GM21528 (cell line): ENCODE results near the gene PNPLA5.
"Not testable (repeated sequence)": the region's sequence is repeated elsewhere in the genome, so short reads cannot be mapped to it uniquely, and the experiment has no call there.

Experiments
- ATAC-seq: cut with Tn5 transposase; IDR thresholded peaks from one replicate; pipeline ENCODE4 v1.9.1; 2021; ENCODE audit warnings: mild to moderate bottlenecking, moderate library complexity; ENCODE audit not compliant: unreplicated experiment, low FRiP score

The PNPLA5 gene

DNA sequence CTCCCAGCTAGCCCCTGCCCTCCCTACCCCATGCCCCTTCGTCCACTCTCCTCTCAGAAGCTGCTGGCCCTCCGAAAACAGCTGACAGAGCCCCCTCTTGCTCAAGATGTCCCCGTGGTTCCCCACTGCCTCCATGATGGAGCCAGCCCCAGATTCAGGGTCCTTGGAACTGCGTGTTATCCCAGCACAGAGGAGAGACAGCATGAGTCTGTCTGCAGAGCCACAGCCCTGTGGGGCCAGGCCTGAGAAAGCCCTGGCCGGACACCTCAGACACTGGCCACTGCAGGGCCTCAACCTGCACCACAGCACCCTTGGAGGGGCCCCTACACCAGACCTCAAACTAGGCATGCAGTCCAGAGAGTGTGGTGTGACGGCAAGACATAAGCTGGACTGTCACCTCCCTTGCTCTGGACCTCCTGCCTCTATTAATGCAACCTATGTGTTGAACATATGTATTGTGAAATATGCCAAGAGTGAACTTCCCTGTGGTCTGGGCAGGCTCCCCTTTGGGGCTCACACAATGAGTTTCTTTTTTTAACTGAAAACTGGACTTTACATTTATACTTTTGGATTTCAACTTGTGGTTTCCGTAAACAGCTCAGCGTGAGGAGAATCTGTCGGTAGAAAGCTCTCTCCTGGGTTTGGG, 9.6 kb downstream of the PNPLA5 start:
- no peak for ATAC-seq

DNA sequence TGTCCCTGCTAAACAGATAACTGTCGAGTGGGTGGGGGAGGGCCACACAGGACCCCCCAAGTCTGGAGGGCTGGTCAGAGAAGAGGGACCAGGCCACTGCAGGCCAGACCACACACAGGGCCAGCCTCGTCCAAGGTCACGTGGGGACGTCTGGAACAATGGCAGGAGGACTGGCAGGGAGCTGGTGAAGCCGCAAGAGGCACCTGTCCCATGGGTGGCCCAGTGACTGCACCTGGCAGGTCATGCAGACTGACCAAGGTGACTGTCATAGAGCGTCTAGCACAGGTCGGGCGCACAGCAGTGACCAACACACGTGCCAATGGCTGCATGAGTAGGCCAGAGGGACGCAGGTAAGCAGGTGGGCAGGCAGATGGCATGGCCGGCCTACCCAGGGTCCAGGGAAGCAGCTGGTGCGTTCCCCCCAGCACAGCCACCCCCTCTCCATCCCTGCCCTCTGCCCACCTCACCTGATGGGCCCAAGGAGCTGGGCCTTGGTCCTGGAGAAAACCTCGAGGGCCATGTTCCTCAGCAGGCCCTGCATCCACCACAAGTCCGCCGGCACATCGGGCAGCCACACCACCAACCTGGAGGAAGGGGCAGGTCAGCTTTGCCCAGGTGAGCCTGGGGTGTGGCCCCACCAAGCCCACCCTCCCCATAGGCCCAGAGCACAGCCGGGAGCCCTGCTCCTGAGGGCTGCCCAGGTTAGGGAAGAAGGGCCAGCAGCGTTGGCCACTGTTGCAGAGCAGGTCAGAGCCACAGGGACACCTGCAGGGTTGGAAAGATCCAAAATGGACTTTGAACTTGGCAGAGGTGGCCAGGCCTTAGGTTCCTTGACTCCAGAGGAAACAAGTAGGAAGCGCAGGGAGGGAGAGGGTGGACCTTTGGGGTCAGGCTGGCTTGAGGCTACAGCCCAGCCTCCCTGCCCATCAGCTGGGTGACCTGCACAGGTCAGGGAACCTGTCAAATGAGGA, 10.4 kb downstream of the PNPLA5 start:
- no peak for ATAC-seq

GRCh38 chr22:43880541-43880991, 11.2 kb downstream of the PNPLA5 start:
- ATAC-seq: no peak

DNA sequence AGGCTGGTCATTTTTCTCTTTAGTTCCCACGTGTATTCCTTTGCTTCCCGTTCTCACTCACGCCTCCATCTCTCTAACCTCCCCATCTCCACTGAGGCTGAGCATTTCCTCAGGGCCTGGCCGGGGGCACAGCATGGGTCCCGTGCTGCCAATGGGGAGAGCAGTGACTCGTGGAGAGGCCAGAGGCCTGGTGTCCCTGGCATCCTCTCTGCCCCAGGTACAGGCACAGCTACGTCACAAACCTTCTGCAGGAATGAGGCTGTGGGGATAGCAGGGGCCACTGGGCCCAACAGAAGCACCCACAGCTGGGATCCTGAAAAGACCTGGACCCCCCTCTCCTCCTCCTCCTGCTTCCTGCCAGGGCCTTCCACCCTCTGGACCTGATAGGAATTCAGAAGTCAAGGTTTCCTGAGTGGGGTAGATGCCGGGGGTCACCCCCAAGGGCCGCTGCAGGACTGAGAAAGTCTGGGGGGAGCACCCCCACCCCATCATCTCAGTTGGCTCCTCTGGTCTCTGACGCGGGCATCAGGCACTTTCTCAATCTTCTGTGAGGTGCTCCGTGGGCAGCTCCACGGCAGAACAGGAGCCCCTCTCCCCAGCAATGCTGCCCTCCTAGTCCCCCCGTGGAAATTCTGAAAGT, 11.8 kb downstream of the PNPLA5 start:
- ATAC-seq: no peak

- ATAC-seq: no peak
These were observed 12.8 kb downstream of the PNPLA5 start for GRCh38 chr22:43878831-43879550.

- ATAC-seq: no peak
These were observed 13.6 kb downstream of the PNPLA5 start for GRCh38 chr22:43878079-43878795.

- ATAC-seq: no peak
These were observed 14.8 kb downstream of the PNPLA5 start for GRCh38 chr22:43876866-43877509.

- no peak for ATAC-seq
These were observed 22.0 kb downstream of the PNPLA5 start for GRCh38 chr22:43869799-43870198.

DNA sequence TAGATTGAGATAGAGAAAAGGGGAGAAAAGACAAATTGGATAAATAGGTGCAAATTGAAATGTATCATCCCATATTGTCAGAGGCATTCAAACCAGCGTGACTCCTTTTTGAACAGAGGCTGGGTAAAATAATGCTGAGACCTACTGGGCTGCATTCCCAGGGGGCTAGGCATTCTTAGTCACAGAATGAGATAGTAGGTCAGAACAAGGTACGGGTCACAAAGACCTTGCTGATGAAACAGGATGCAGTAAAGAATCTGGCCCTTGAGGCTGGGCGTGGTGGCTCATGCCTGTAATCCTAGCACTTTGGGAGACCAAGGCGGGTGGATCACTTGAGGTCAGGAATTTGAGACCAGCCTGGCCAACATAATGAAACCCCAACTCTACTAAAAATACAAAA, 22.8 kb downstream of the PNPLA5 start:
- not testable (repeated sequence) for ATAC-seq

- ATAC-seq: no peak
These were observed 23.8 kb downstream of the PNPLA5 start for GRCh38 chr22:43867839-43868635.

DNA sequence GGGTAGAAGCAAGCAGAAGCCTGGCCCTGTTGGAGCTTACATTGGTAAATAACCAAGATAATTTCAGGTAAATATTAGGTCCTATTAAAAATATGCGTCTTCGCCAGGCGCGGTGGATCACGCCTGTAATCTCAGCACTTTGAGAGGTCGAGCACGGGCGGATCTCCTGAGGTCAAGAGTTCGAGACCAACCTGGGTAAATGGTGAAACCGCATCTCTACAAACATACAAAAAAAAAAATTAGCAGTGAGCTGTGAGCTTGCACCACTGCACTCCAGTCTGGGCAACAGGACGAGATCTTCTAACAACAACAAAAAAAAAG, 29.0 kb downstream of the PNPLA5 start:
- no peak for ATAC-seq

DNA sequence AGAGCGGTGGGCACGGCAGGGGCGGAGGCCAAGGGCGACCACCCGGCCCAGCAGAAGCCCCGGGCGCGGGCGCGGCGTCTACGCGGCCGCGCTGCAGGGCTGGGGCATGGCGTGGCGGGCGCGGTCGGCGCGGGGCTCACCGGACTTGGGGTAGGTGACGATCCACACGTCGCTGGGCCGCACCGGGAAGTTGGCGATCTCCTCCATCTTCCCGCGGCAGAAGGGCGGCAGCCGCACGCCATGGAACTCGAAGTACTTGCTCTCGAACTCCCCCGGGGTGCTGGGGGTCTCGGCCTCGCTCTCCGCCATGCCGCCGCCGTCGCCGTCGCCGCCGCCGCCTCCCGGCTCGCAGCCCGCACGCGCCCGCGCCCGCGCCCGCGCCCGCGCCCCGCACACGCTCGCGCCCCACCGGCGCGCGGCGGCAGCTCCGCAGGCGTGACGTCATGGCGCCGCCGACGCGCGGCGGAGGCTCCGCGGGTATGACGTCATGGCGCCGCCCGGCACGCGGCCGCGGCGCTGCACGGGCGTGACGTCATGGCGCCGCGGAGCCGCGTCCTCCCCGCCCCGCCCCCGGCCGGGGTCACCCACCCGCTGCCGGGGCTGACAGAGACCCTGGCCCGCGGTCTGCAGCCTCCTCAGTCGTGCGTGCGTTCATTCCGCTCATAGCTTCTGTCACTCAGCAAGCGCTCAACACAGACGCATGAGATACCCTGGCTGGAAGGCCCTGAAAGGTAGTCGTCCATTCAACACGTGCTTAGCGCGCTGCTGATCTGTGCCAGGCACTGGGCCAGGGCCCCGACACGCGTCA, 29.5 kb downstream of the PNPLA5 start, which contains the start of gene SULT4A1:
Gene SULT4A1, minus strand, starts transcription at position 440 of the 808 bp plus-strand sequence. Its CDS starts 131 bp downstream, at position 309.
- ATAC-seq: no peak

GRCh38 chr22:43861529-43861928, 30.3 kb downstream of the PNPLA5 start:
- ATAC-seq: no peak

DNA sequence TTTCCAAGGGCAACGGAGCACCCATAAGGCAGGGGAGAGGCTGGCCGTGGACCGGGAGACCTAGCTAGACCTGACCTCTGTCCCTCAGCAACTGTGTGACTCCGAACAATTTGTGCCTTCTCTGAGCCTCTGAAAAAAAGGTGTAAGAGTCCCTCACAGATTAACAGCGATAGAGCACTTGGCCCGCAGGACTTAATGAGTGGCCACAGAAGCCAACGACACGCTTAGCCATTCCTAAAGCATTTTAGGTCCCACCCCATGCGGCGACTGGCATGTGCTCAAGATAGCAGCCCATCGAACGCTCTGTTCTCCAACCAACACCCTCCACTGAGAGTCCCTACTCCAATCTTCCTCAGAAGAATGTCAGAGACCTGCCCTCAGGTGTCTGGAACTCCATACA, 31.0 kb downstream of the PNPLA5 start:
- no peak for ATAC-seq

GRCh38 chr22:43860126-43860525, 31.7 kb downstream of the PNPLA5 start:
- ATAC-seq: no peak

DNA sequence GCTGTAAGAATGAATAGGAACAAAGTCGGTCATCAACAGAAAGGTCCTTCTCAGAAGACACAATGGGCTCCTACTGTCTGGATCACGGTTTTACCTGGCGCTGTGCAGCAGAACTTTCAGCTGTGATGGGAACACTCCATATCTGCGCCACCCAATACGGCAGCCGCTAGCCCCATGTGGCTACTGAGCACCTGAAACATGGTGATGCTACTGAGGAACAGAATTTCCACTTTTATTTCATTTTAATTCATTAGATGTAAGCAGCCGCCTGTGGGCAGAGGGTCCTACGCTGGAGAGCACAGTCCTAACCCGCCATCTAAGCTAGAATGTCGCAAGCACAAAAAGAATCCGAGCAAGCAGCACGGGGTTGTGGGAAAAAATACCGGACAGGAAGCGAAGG, 32.2 kb downstream of the PNPLA5 start:
- ATAC-seq: no peak

DNA sequence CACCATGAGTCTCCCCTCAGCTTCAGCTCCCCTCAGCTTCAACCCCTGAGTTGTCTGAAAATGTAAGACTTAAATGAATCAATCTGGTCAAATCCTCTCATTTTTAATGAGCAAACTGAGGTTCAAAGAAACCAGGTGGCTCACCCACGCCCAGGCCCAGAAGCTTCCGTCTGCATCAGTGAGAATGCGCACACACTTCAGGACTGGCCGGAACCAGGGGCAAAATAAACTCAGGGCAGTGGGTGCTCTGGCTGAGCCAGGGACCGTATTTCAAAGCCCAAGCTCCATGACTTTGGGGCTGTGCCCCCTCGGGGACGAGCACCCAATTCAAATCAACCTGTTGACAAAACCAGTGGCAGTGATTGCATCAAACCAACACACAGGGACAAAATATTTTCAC, 32.6 kb downstream of the PNPLA5 start:
- ATAC-seq: no peak
